Measurements from ENCODE around the gene SPTLC2. TPM values are rescaled to one million over a fixed set of nuclear protein-coding genes. Genes with fewer than 3 reads are reported as not detected.

SPTLC2 gene
- total RNA-seq, 1 experiment from 2014 or later, result 44.7 TPM

GRCh38 chr14:77620222-77620870 is 3.9 kb upstream of the SPTLC2 start:
- ATAC-seq, result no peak
- Histone ChIP-seq H3K4me1 (ENCODE audit: control insufficient read depth in 1 of 2, insufficient read depth in 2 of 2, low read length in 2 of 2) (peaks cover 2 to 16% of the 10 kb centered on the region in 2 experiments; a peak in 3 of 4 replicates), H3K79me2 (ENCODE audit: insufficient read depth, low read length) (peaks cover 9% of the 10 kb centered on the region), H3K9me2 (ENCODE audit: insufficient read depth) (no peaks in the 10 kb centered on the region), H3K27me3 (ENCODE audit: insufficient read depth, low read length) (no peaks in the 10 kb centered on the region), H3K36me3 (ENCODE audit: control insufficient read depth in 1 of 2, insufficient read depth in 2 of 2, low read length in 2 of 2) (no peaks in the 10 kb centered on the region), H3K4me2 (ENCODE audit: low read length) (no peak overlapping the region), H3K9ac (ENCODE audit: low read length) (no peak overlapping the region), H4K20me1 (ENCODE audit: insufficient read depth) (no peaks in the 10 kb centered on the region), H3K27ac (ENCODE audit: low read depth, low read length) (no peak overlapping the region), H2AFZ (ENCODE audit: low read depth, low read length, poor library complexity, severe bottlenecking) (no peak overlapping the region), H3K9me3 (ENCODE audit: control insufficient read depth in 1 of 2, insufficient read depth in 1 of 2, low read depth in 1 of 2, low read length in 2 of 2) (no peaks in the 10 kb centered on the region), H3K4me3 (replicated peaks in 1 of 2; ENCODE audit: low read depth in 1 of 2, low read length in 2 of 2) (no peak overlapping the region)
- RAD21 ChIA-PET (ENCODE audit: low non-redundant PET in 1 of 2, low total read pairs in 2 of 2, uncharacterized antibody in 2 of 2, unreplicated experiment in 2 of 2), result interaction anchor here in 1 of 2 experiments (0.7 kb wide), 1 partner anchor 161 kb away, joined by 3 read pairs; no protein-coding TSS in a partner anchor
- BruUV-seq (replicated peaks), result no TSS peak
- intact Hi-C loops (cut with micrococcal nuclease), result no loop called here
- no peak for TF ChIP-seq RAD21 (IDR thresholded peaks at IDR 0.05; ENCODE audit: low read depth)
- TF ChIP-seq EGR1 (IDR thresholded peaks at IDR 0.05; ENCODE audit: low read depth), result no peak
- no peak for TF ChIP-seq MAX (IDR thresholded peaks at IDR 0.05)
- TF ChIP-seq ATF3 (IDR thresholded peaks at IDR 0.05), result no peak
- TF ChIP-seq YY1 (IDR thresholded peaks at IDR 0.05; ENCODE audit: extremely low read depth, insufficient replicate concordance, low read depth, low read length), result no peak
- TF ChIP-seq ELF1 (IDR thresholded peaks at IDR 0.05; ENCODE audit: borderline replicate concordance, low read depth), result no peak
- TF ChIP-seq ZBTB33 (IDR thresholded peaks at IDR 0.05; ENCODE audit: extremely low read depth, insufficient replicate concordance, low read length), result no peak
- no peak for TF ChIP-seq CTCF (IDR thresholded peaks at IDR 0.05 in 2 of 3, conservative IDR thresholded peaks at IDR 0.05 in 1 of 3; ENCODE audit: borderline replicate concordance in 1 of 3, insufficient read depth in 1 of 3, low read depth in 2 of 3, low read length in 2 of 3)
- no peak for TF ChIP-seq SRF (IDR thresholded peaks at IDR 0.05; ENCODE audit: low read depth)
- TF ChIP-seq TCF7L2 (IDR thresholded peaks at IDR 0.05; ENCODE audit: borderline replicate concordance, extremely low read depth, insufficient read depth, insufficient read length), result no peak
- TF ChIP-seq EZH2 (IDR thresholded peaks at IDR 0.05), result no peak
- TF ChIP-seq FOSL1 (IDR thresholded peaks at IDR 0.05; ENCODE audit: low read depth), result no peak
- TF ChIP-seq POLR2AphosphoS5 (IDR thresholded peaks at IDR 0.05; ENCODE audit: low read depth, low read length), result no peak
- DNase-seq (ENCODE audit: low read depth, low spot score), result no peak
- POLR2A ChIA-PET, result no interaction called here
- CTCF ChIA-PET, result no interaction called here
